Activated T-helper 9 cell treated with anti-CD3 and anti-CD28 coated beads, Interleukin-2, amount 50 U/mL, for 16 hours (primary cell): ENCODE data around the gene CACNA2D2.

Experiments used
- DNase-seq: peaks from one replicate; pipeline ENCODE4 v3.0.0-alpha.2; 2020; ENCODE audit warnings: low read depth

Gene CACNA2D2

GRCh38 chr3:50347187-50347813, 156.1 kb downstream of the CACNA2D2 start:
- peak; percentile 63 for DNase-seq

DNA sequence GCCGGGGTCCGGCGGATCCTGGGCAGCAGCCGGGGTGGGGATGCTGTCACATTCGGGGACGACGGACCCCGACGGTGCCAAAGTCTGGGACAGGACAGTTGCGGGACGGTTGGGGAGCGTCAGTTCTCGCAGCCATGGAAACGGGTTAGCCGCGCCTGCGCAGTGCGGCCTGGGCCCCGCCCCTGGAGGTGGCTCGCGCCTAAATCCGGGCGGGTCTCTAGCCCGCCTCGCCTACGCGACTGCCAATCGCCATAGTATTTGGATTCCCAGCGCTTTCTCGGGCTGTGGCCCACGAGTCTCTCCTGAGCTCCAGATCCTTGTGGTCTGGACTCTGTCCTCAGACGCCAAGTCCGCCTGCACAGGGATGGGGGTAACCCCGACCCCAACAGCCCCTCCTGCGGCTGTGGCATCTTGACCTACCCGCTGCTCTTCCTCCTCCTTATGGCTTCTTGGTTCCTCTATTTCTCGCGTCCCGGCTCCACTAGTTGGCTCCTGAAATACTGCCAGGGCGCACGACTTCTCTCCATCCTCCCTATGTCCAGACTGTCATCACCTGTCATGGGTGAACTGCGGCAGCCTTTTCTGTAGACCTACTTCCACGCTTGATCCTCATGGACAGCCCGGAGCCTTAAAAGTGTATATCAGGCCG, 157.7 kb downstream of the CACNA2D2 start, which contains the start of gene ZMYND10:
ZMYND10 (minus strand) TSS at position 147 of the 649 bp plus-strand sequence. CDS start 153 bp downstream, outside the sequence.
- peak; percentile 64 for DNase-seq

- DNase-seq, result no peak
Observed at GRCh38 chr3:50345008-50345407, 158.4 kb downstream of the CACNA2D2 start.

- DNase-seq, result no peak
Observed at GRCh38 chr3:50342813-50343633, 160.4 kb downstream of the CACNA2D2 start.

DNA sequence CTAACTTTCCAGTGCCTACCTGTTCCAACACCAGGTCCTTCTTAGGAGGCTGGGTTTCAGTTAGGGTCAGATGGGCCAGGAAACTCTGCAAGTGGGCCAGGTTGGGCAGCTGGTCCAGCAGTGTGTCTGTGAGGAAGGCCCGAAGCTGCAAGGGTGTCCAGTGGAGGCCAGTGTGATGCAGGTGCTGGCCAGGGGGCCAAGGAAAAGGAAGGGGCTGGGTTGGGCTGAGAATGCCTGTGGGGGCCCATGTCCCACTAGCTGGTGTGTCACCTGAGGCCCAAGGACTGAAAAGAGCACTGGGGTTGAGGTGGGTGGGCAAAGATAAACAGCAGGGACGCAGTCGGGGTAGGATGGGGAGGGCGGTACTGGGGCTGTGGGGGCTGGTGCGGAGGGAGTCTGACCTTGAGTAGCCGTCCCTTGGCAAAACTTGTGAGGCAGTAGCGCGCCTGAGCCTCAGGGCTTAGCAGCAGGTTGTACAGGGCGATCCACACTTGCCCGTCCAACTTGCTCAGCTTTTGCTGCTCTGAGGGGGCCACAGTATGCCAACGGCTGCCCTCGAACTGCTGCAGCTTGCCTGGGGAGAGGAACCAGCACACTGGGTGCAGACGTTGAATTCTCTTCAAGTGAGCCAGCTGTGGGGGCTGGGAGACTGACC, 161.3 kb downstream of the CACNA2D2 start:
- no peak for DNase-seq

DNA sequence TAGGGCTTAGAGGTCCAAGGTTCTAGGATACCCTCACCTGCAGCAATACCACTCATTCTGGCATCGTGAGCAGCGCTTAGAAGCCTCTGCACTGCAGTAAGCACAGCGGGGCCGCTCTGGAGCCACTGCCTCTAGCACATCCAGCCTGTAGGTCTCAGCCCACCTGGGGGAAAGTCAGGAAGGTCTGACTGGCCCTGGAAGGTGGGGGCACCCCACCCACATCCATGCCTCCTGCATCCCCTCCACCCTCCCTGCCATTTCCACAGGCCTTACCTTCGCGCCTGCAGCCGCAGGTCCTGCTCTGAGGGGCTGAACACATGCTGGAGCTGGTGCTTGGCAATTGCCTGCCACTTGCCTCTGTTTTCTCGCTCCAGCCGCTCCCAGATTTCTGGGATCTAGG, 161.9 kb downstream of the CACNA2D2 start:
- DNase-seq, result no peak

DNA sequence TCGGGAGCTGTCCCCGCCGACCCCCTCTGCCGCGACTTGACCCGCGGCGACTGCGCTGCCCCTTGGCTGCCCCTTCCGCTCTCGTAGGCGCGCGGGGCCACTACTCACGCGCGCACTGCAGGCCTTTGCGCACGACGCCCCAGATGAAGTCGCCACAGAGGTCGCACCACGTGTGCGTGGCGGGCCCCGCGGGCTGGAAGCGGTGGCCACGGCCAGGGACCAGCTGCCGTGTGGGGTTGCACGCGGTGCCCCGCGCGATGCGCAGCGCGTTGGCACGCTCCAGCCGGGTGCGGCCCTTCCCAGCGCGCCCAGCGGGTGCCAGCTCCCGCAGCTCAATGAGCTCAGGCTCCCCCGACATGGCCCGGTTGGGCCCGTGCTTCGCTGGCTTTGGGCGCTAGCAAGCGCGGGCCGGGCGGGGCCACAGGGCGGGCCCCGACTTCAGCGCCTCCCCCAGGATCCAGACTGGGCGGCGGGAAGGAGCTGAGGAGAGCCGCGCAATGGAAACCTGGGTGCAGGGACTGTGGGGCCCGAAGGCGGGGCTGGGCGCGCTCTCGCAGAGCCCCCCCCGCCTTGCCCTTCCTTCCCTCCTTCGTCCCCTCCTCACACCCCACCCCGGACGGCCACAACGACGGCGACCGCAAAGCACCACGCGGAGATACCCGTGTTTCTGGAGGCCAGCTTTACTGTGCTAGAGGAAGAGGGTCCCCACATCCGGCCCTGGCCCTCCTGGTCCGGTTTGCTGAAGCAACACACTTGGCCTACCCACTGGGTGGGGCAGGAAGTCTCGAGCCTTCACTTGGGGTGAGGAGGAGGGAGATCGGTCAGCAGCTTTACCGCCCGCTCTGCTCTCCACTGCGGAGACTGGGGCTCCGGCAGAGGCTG, 162.7 kb downstream of the CACNA2D2 start, which contains the start of gene RASSF1:
RASSF1 (minus strand) TSS at position 389 of the 882 bp plus-strand sequence; CDS start at position 358, 31 bp downstream.
- peak; percentile 50 for DNase-seq

- DNase-seq, result no peak
Observed at GRCh38 chr3:50340147-50340447, 163.3 kb downstream of the CACNA2D2 start.

- no peak for DNase-seq
Observed at GRCh38 chr3:50339485-50340146, 163.8 kb downstream of the CACNA2D2 start.

DNA sequence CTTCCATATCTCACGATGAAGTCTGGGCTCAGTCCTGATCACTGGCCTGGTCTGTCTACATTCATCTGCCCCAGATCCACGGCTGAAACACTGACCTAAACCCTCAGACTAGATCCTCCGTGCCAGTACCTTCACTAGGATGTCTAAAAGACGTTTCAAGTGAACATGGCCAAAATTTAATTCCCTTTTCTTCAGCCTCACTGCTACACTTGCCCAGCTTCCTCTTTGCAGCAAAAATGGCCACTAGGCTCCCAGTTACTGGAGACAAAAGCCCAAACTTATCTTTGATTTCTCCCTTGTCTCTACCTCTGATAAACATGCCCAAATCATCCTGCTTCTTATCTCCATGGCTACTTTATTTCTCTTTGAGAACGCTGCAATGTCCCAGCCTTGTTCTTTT, 164.5 kb downstream of the CACNA2D2 start:
- DNase-seq, result no peak

GRCh38 chr3:50337175-50337861, 166.1 kb downstream of the CACNA2D2 start:
- peak; percentile 94 for DNase-seq

DNA sequence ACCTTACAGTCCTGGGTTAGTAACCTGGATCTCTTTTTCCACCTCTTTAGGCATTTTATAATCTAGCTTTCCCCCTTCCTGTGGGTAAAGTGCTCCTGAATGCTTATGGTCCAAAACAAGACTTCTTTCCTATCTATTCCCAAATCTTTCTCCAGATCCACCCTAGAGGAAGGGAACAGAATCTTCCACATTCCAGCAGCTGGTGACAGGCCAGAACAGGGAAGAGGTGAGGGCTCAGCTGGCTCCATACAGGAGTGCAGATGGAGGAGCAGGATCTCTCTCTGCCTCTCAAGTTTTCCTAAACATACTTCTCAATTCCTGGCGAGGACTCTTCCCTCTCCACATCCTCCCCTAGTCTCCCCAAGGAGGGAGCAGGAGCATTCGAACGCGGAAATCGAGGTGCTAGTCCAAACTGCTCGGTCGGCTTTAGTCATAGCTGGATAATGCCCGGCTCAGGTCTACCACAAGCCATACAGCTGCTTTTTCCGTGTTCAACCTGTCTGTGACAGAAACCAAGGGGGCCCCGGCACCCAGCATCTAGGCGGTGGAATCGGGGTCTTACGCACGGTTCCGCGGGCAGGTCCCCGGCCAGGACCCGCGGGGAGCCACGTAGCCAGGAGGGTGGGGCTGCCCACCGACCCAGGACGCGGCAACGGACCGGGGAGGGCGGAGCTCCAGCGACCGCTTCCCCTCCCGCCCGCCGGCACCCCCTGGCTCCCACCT, 166.8 kb downstream of the CACNA2D2 start:
- DNase-seq, result no peak

- no peak for DNase-seq
Observed at GRCh38 chr3:50334339-50335075, 168.9 kb downstream of the CACNA2D2 start.

GRCh38 chr3:50333744-50334328, 169.6 kb downstream of the CACNA2D2 start:
- DNase-seq, result no peak

DNA sequence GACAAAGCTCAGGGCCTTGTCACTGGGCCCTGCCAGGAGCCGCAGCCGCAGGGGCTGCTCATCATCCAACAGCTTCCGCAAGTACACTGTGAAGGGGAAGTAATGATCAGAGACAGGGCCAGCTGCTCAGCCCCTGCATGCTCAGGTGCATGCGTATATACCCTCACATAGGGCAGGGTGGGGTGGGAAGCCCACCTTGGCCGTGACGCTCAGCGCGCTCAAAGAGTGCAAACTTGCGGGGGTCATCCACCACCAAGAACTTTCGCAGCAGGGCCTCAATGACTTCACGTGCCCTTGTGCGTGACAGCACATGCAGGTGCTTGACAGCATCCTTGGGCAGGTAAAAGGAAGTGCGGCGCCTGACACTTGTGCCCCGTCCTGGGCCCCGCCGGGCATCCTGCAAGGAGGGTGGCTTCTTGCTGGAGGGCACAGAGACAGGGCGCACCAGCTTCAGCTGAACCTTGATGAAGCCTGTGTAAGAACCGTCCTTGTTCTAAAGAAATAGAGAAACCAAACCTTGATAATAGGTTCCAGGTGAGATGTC, 172.0 kb downstream of the CACNA2D2 start:
- DNase-seq, result no peak

DNA sequence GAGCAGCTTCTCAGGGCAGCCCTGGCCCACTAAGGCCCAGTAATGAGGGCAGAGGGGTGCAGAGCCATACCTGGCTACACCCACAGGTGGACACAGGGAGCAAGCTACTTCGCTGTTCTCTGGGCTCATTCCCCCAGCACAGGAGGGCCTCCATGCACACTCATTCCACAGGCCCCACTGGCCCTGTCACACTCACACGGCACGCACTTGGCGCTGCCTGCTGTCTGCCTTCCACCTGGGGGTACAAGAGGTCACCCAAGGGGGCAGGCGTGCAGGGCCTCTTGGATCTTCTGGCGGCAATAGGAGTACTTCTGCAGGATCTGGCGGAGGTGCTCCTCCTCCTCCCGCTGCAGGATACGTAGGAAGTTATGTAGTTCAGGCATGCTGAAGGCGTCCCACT, 173.1 kb downstream of the CACNA2D2 start:
- DNase-seq, result no peak

DNA sequence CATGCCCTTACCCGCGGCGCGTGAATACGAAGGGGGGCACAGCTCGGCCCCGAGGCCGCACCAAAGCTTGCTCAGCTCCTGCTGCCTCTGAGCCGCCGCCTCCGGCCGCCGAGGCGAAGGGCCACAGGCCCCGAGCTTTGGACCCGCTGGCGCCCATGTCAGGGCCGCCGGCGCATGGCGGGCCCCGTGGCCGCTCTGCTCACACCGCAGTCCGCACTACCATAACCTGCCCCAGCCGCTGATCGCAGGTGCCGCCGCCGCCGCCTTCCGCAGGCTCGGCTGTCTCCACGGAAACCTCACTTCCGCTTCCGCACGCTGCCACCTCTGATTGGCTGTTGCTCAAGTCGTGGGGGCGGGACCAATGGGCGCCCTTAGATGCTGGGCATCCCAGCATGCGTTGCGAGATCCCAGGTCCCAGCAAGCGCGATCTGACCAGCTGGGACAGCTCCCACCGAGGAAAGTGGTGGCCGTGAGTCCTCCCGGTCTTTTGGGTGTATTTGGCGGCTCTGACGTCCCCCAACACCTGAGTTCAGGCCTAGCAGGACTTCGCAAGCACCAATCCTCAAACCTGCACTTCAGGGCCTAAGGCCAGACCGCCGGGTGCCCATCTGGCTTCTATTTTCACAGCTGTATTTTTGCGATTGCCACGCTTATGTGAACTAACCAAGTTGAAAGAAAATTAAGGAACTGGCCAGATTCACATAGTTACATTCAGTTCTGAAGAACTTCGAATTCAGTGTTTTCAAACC, 175.3 kb downstream of the CACNA2D2 start, which contains the start of gene TUSC2:
TUSC2 (minus strand) TSS at position 281 of the 749 bp plus-strand sequence; CDS start at position 157, 124 bp downstream.
- peak; percentile 92 for DNase-seq
